IPS-18a (cell line): Measurements from ENCODE around the gene C2orf80.

Experiments
- H3K27ac ChIP-seq: one replicate; pipeline ENCODE4 v1.5.1; 2013; ENCODE audit warnings: low read length
- H3K27me3 ChIP-seq: one replicate; pipeline ENCODE4 v1.6.1; 2013; ENCODE audit warnings: mild to moderate bottlenecking, low read length; ENCODE audit not compliant: control insufficient read depth, insufficient read depth
- H3K36me3 ChIP-seq: one replicate; pipeline ENCODE4 v1.6.1; 2013; ENCODE audit warnings: low read depth, low read length; ENCODE audit not compliant: control insufficient read depth
- H3K4me1 ChIP-seq: one replicate; pipeline ENCODE4 v1.6.1; 2013; ENCODE audit warnings: low read depth, low read length; ENCODE audit not compliant: control insufficient read depth
- H3K4me3 ChIP-seq: one replicate; pipeline ENCODE4 v1.5.1; 2013; ENCODE audit warnings: low read length
- H3K9ac ChIP-seq: one replicate; pipeline ENCODE4 v1.6.1; 2013; ENCODE audit warnings: mild to moderate bottlenecking, low read length, moderate library complexity
- H3K9me3 ChIP-seq: one replicate; pipeline ENCODE4 v1.6.1; 2013; ENCODE audit warnings: low read depth, low read length; ENCODE audit not compliant: control insufficient read depth

The C2orf80 gene

DNA sequence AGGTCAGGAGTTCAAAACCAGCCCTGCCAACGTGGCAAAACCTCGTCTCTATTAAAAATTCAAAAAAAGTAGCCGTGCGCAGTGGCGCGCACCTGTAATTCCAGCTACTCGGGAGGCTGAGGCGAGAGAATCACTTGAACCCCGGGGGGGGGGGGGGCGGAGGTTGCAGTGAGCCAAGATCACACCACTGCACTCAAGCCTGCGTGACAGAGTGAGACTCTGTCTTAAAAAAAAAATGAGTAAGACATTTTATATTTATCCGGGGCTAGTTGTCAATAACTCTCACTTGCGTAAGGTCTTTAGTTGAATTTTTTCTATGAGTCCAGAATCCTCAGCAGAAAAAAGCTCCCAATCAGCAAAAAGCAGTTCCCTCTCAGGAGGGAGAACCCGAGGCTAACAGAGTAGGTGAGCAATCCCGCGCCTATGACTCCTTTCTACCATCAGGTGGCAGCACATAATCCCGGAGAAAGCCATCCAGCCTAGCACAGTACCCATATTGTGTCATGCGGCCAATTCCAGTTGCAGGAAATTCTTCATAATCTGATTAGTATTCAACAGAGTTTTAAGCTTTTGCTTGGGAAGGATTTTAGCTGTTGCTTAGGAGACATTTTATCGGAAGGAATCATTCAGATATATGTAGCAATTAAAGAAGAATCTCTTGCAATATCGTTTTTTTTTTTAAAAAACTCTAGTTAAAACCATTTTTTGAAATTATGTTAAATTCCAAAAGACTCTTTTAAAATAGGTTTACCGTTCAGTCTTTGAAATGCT, 14.6 kb downstream of the C2orf80 start:
- no peak overlapping the region for H3K9ac ChIP-seq
- H3K27me3 ChIP-seq, result no peaks in the 10 kb centered on the region
- no peaks in the 10 kb centered on the region for H3K9me3 ChIP-seq
- no peaks in the 10 kb centered on the region for H3K36me3 ChIP-seq
- H3K4me1 ChIP-seq, result peaks cover 6% of the 10 kb centered on the region
- H3K27ac ChIP-seq, result no peak overlapping the region
- no peak overlapping the region for H3K4me3 ChIP-seq

DNA sequence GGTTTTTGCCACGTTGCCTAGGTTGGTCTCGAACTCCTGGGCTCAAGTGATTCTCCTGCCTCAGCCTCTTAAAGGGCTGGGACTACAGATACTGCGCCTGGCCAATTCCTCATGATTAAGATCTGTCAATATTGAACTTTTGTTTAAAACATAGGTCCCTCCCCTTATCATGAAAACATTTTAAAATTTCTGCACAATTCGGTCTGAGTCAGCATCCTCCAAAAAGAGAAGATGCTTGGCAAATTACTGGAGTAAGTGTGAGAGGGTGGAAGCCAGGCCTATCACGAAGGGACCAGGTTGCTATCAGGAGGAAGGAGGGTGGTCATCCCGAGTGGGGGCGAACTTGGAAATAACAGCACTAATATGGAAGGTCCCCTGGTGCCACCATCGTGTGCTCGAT, 15.7 kb downstream of the C2orf80 start:
- no peaks in the 10 kb centered on the region for H3K27me3 ChIP-seq
- H3K4me3 ChIP-seq, result no peak overlapping the region
- H3K4me1 ChIP-seq, result peaks cover 6% of the 10 kb centered on the region
- H3K36me3 ChIP-seq, result no peaks in the 10 kb centered on the region
- no peak overlapping the region for H3K9ac ChIP-seq
- H3K9me3 ChIP-seq, result no peaks in the 10 kb centered on the region
- H3K27ac ChIP-seq, result no peak overlapping the region

DNA sequence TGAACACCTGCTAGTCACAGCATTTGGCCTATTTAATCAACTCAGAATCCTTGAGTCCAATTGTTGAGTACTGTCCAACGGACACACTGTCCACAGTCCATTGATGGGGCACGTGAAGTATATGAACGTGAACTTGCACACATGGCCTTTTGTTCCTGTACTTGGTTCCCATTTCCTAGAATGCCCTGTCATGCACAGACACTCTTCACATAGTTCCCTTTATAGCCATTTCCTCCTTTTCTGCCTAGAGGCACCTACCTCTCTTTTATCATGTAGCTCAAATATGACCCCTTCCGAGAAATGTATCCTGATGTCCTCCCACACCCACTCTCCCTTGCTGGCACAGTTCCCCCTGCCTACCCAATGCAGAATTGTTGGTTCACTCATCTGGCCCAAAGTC, 17.7 kb downstream of the C2orf80 start:
- no peak overlapping the region for H3K27ac ChIP-seq
- H3K36me3 ChIP-seq, result no peaks in the 10 kb centered on the region
- no peak overlapping the region for H3K4me3 ChIP-seq
- H3K27me3 ChIP-seq, result no peaks in the 10 kb centered on the region
- no peak overlapping the region for H3K9ac ChIP-seq
- H3K9me3 ChIP-seq, result no peaks in the 10 kb centered on the region
- peaks cover 6% of the 10 kb centered on the region for H3K4me1 ChIP-seq

DNA sequence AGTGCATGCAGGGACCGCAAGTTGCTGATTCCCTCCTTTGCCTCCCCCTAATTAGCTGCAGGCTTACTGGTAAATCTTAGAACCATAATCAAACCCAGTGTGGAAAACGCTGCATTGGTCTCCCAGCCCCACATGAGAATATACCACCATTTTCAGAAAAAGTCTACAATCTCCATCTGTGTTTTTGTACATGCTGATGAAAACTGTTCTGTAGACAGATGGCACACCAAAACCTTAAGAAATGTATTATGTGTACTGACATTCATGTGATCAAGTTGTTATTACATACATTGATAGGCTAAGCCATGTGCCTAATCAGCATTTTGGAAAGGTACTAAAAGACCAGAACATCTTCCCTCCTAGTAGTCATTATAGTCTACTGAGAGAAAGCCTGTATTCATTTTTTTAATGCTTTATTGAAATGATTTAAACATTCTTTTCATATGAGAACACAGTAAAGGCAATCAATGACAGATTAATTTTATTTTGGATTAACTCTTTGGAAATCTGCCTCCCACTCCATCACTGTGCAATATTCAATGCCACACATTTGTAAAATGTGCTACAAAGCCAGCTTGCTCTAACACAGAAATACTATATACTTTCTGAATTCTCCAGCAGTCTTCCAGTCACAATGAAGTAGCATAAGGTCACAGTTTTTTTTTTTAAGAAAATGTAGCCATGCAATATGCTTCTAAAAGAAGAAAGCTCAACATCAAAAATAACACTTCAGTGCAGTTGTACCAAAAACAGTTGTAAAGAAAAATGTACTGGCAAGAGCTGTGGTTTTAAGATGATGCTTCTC, 24.7 kb downstream of the C2orf80 start:
- no peak overlapping the region for H3K4me3 ChIP-seq
- no peaks in the 10 kb centered on the region for H3K27me3 ChIP-seq
- no peaks in the 10 kb centered on the region for H3K36me3 ChIP-seq
- no peak overlapping the region for H3K27ac ChIP-seq
- H3K9ac ChIP-seq, result no peak overlapping the region
- H3K9me3 ChIP-seq, result no peaks in the 10 kb centered on the region
- H3K4me1 ChIP-seq, result no peaks in the 10 kb centered on the region

DNA sequence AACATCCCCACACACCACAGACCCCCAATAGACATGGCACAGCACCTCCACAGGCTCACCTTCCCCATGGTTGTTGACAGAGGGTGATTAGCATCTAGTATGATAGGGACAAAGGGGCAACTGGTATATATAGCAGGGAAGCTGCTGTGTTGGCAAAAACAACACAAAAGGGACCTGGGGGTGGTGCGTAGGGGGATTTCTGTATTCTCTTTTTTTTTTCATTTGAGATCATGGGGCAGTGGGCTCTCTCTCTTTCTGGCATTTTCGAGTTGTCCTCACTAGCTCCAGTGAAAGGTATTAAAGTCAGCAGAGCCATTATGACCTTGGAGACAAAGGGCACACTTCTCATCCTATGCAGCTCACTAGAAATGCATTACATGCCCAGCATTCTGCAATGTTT, 26.3 kb downstream of the C2orf80 start, which contains the start of gene CRYGA:
Gene CRYGA (minus strand): TSS at position 101 of the 400 bp plus-strand sequence. CDS start 33 bp downstream, at position 68.
- no peaks in the 10 kb centered on the region for H3K27me3 ChIP-seq
- H3K4me1 ChIP-seq, result no peaks in the 10 kb centered on the region
- H3K9ac ChIP-seq, result no peak within 1 kb of the TSS
- H3K36me3 ChIP-seq, result no peaks in the 10 kb centered on the region
- H3K9me3 ChIP-seq, result no peaks in the 10 kb centered on the region
- no peak within 1 kb of the TSS for H3K27ac ChIP-seq
- no peak within 1 kb of the TSS for H3K4me3 ChIP-seq

DNA sequence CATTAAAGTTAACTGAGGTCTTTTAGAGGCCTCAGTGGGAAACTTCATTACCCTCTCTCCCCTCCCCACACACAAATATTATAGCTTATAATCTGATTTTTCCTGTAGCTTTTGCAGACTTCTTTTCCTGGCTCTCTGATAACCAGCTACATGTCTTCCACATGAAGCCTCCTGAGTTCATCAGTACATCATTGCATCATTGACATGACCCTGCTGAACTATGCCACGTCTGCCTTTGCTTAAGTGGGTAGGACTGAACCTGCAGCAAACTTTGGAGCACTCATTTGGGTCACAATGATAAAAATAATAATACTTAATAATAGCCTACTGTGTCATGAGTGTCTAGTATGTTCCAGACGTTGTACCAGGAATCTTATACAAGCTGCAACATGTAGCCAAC, 33.4 kb downstream of the C2orf80 start:
- no peak overlapping the region for H3K9ac ChIP-seq
- no peaks in the 10 kb centered on the region for H3K36me3 ChIP-seq
- no peaks in the 10 kb centered on the region for H3K27me3 ChIP-seq
- no peak overlapping the region for H3K4me3 ChIP-seq
- H3K27ac ChIP-seq, result no peak overlapping the region
- no peaks in the 10 kb centered on the region for H3K9me3 ChIP-seq
- no peaks in the 10 kb centered on the region for H3K4me1 ChIP-seq

DNA sequence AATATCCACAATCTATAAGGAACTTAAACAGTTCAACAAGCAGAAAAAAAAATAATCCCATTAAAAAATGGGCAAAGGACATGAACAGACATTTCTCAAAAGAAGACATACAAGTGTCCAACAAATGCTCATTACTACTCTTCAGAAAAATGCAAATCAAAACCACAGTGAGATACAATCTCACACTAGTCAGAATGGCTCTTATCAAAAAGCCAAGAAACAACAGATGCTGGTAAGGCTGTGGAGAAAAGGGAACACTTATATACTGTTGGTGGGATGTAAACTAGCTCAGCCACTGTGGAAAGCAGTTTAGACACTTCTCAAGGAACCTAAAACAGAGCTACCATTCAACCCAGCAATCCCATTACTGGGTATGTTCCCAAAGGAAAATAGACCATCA, 36.7 kb downstream of the C2orf80 start:
- no peak overlapping the region for H3K4me3 ChIP-seq
- no peak overlapping the region for H3K27ac ChIP-seq
- H3K4me1 ChIP-seq, result no peaks in the 10 kb centered on the region
- H3K27me3 ChIP-seq, result no peaks in the 10 kb centered on the region
- no peaks in the 10 kb centered on the region for H3K36me3 ChIP-seq
- no peaks in the 10 kb centered on the region for H3K9me3 ChIP-seq
- no peak overlapping the region for H3K9ac ChIP-seq

DNA sequence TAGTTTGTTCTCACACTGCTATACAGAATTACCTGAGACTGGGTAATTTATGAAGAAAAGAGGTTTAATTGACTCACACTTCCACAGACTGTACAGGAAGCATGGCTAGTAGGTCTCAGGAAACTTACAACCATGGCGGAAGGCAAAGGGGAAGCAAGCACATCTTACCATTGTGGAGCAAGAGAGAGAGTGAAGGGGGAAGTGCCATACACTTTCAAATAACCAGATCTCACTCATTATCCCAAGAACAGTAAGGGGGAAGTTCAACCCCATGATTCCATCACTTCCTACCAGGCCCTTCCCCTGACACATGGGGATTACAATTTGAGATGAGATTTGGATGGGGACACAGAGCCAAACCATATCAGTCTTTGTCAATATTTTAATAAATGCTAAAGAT, 38.9 kb downstream of the C2orf80 start:
- no peak overlapping the region for H3K4me3 ChIP-seq
- no peaks in the 10 kb centered on the region for H3K27me3 ChIP-seq
- no peak overlapping the region for H3K9ac ChIP-seq
- peaks cover 4% of the 10 kb centered on the region for H3K4me1 ChIP-seq
- no peaks in the 10 kb centered on the region for H3K36me3 ChIP-seq
- H3K27ac ChIP-seq, result no peak overlapping the region
- H3K9me3 ChIP-seq, result no peaks in the 10 kb centered on the region

DNA sequence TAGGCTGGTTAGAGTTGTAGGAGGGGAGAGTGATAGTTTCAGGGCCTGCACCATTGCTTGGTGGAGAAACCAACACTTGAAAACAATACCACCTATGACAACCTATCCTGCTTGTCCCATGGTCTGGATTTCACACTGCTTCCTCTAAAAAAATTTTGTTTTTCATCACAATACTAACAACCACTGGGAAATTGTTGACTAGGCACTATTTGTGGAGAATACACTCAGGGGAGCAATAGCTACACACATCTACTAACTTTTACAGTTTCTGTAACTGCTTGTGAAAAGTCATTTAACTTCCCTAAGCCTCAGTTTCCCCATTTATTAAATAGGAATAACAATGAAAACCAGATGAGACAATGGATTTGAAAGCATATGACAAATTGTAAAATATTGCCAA, 39.7 kb downstream of the C2orf80 start:
- Histone ChIP-seq H3K9me3 (no peaks in the 10 kb centered on the region), H3K27me3 (no peaks in the 10 kb centered on the region), H3K27ac (no peak overlapping the region), H3K4me3 (no peak overlapping the region), H3K9ac (no peak overlapping the region), H3K36me3 (no peaks in the 10 kb centered on the region), H3K4me1 (peaks cover 4% of the 10 kb centered on the region)

DNA sequence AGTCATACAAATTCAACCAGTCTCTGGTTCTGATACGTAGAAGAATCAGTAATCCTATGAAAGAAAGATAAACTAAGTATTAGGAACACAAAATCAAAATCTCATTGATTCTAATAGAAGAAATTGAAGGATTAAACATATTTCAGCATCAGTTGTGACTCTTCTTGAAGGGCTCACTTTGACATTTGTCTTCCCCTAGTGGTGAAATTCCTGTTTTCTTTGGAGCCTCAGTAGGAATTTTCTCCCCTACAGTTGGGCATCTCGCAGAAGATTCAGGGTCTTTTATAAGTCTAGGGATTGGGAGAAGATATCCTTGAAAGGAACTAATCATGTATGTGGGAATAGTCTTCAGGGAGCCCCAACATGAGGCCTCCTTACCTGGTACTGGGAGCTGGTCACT, 41.0 kb downstream of the C2orf80 start:
- Histone ChIP-seq H3K36me3 (no peaks in the 10 kb centered on the region), H3K27me3 (no peaks in the 10 kb centered on the region), H3K27ac (no peak overlapping the region), H3K9ac (no peak overlapping the region), H3K4me3 (no peak overlapping the region), H3K9me3 (no peaks in the 10 kb centered on the region), H3K4me1 (peaks cover 4% of the 10 kb centered on the region)

DNA sequence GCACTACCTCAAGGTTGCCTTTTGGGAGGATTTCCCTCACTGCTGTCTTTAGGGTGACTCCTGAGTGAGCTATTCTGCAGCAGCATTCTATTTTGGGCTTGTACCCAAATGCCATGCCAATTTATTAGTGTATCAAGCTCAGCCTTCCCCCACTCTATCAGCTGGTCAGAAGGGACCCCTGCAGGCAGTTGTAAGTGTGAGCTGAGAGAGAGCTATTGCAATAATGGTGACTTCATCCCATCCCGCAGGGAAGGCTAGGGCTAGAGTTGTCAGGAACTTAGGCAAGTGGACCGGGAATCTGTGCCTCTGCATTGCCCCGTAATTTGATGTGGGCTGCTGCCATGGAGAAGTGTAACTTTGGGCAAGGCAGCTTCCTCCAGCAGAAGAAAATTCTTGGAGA, 42.1 kb downstream of the C2orf80 start:
- H3K27me3 ChIP-seq, result no peaks in the 10 kb centered on the region
- peaks cover 8% of the 10 kb centered on the region for H3K4me1 ChIP-seq
- H3K9ac ChIP-seq, result no peak overlapping the region
- H3K27ac ChIP-seq, result no peak overlapping the region
- H3K9me3 ChIP-seq, result no peaks in the 10 kb centered on the region
- no peaks in the 10 kb centered on the region for H3K36me3 ChIP-seq
- H3K4me3 ChIP-seq, result no peak overlapping the region

DNA sequence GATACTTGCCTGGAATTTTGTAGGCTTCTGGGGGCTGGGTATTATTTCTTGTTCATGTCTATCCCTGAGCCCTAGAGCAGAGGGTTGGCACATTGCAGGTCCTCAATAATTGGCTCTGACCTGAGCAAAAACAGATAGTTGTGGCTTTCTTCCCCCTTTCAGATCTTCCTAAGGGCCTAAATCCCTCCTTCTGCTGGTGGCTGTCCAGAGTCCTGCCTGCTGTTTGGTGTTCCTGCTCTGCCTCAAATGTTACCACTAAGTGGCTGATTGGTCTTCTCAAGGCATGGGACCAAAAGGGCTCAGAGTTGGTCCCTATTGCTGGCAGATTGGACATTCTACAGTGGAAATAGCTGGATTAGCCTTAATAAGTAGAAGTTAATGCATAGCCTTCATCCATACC, 42.8 kb downstream of the C2orf80 start:
- no peak overlapping the region for H3K9ac ChIP-seq
- no peaks in the 10 kb centered on the region for H3K36me3 ChIP-seq
- no peaks in the 10 kb centered on the region for H3K9me3 ChIP-seq
- H3K4me1 ChIP-seq, result peaks cover 13% of the 10 kb centered on the region
- H3K4me3 ChIP-seq, result no peak overlapping the region
- H3K27ac ChIP-seq, result no peak overlapping the region
- H3K27me3 ChIP-seq, result no peaks in the 10 kb centered on the region
